ENCODE data around the gene SMG6. TPM values are rescaled to one million over a fixed set of nuclear protein-coding genes. Genes with fewer than 3 reads are reported as not detected.
A peak's percentile ranks its signal among the peaks of the same experiment; 100 is the strongest.

SMG6 gene
- total and polyA plus RNA-seq, 2 donors (not counting 1 experiment from before 2014, with no cell fraction given) = 10.6 to 35.5 TPM

DNA sequence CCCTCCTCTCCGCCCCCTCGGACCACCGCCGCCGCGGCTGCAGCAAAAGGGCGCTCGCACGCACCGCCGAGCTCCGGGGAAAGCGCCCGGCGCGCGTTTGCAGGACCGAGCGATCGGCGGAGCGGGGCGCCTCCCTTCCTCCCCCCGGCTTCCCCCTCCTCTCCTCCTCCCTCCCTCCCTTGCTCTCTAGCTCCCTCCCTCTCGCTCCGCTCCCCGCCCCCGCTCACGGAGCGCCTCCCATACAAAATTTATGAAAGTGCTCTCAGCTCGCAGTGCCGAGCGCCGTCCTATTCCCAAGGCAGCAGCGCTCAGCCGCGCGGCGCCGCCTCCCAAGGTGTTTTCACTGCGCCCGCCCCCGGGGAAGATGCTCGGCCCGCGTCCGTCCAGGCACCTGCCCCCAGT lies 278.4 kb downstream of the SMG6 start, which contains the start of gene RTN4RL1:
TSS of gene RTN4RL1 (minus strand) at position 115 of the 402 bp plus-strand sequence. CDS start 469 bp downstream, outside the sequence.
- H3K27ac ChIP-seq (ENCODE audit: low read length in 2 of 2) = no peak within 1 kb of the TSS
- peak within 1 kb of the TSS; percentile 67 for H3K9ac ChIP-seq (ENCODE audit: low read length)
- Mint-ChIP-seq H3K4me1 (peaks cover 27% of the 10 kb centered on the region), H3K9me3 (ENCODE audit: insufficient read depth) (no peaks in the 10 kb centered on the region), H3K27ac (no peak within 1 kb of the TSS), H3K4me3 (peak within 1 kb of the TSS; percentile 85), H3K27me3 (peaks cover 36% of the 10 kb centered on the region)
- peaks cover 0 to 61% (median 23%) of the 10 kb centered on the region in 4 experiments for H3K27me3 ChIP-seq (replicated peaks in 1 of 4; ENCODE audit: control extremely low read depth in 1 of 4, control insufficient read depth in 3 of 4, insufficient read depth in 4 of 4, low read length in 3 of 4)
- peak within 1 kb of the TSS in 4 of 5 experiments; percentile 24 to 68 (median 54) for H3K4me3 ChIP-seq (ENCODE audit: control extremely low read depth in 1 of 5, extremely low read depth in 1 of 5, insufficient read depth in 1 of 5, low read depth in 2 of 5, low read length in 4 of 5)
- H3K36me3 ChIP-seq (replicated peaks in 1 of 2; ENCODE audit: control extremely low read depth in 1 of 2, control insufficient read depth in 1 of 2, extremely low read depth in 1 of 2, insufficient read depth in 2 of 2, low read length in 1 of 2) = no peaks in the 10 kb centered on the region
- POLR2A ChIA-PET = interaction anchor here (0.6 to 0.7 kb wide), 2 partner anchors 13 to 700 kb away, joined by 3 to 4 read pairs; no protein-coding TSS in a partner anchor
- H4K20me1 ChIP-seq (ENCODE audit: control insufficient read depth, insufficient read depth, low read length, poor library complexity, severe bottlenecking) = peaks cover 8% of the 10 kb centered on the region
- peak; percentile 24 for TF ChIP-seq EZH2 (IDR thresholded peaks at IDR 0.05; ENCODE audit: borderline replicate concordance, insufficient read depth, low read depth, low read length, poor library complexity, severe bottlenecking)
- TF ChIP-seq, protein P1, sequence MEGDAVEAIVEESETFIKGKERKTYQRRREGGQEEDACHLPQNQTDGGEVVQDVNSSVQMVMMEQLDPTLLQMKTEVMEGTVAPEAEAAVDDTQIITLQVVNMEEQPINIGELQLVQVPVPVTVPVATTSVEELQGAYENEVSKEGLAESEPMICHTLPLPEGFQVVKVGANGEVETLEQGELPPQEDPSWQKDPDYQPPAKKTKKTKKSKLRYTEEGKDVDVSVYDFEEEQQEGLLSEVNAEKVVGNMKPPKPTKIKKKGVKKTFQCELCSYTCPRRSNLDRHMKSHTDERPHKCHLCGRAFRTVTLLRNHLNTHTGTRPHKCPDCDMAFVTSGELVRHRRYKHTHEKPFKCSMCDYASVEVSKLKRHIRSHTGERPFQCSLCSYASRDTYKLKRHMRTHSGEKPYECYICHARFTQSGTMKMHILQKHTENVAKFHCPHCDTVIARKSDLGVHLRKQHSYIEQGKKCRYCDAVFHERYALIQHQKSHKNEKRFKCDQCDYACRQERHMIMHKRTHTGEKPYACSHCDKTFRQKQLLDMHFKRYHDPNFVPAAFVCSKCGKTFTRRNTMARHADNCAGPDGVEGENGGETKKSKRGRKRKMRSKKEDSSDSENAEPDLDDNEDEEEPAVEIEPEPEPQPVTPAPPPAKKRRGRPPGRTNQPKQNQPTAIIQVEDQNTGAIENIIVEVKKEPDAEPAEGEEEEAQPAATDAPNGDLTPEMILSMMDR (IDR thresholded peaks at IDR 0.05) = no peak
- intact Hi-C loops (cut with micrococcal nuclease) = loop anchor here (2.0 kb wide), 1 partner anchor 16 kb away; no protein-coding TSS in a partner anchor
- H3K4me2 ChIP-seq (replicated peaks; ENCODE audit: low read depth, low read length, poor library complexity, severe bottlenecking) = peak within 1 kb of the TSS; percentile 96
- WGBS (ENCODE audit: insufficient coverage) = under 1% methylated on average over 42 of the region's 47 CpGs
- DNase-seq (peak; percentile 78), ATAC-seq (ENCODE audit: low read depth) (peak; percentile 32)
- H3K4me1 ChIP-seq (ENCODE audit: control insufficient read depth in 2 of 2, insufficient read depth in 2 of 2, low read length in 2 of 2) = peaks cover 39 to 40% of the 10 kb centered on the region in 2 donors
- H3K9me3 ChIP-seq (ENCODE audit: control extremely low read depth in 1 of 3, control insufficient read depth in 2 of 3, insufficient read depth in 1 of 3, low read length in 2 of 3) = peaks cover 0 to 17% (median 0%) of the 10 kb centered on the region in 3 donors
- H2AFZ ChIP-seq (ENCODE audit: insufficient read depth, low read depth, low read length, poor library complexity, severe bottlenecking) = peak within 1 kb of the TSS; percentile 71
- no peaks in the 10 kb centered on the region for H3K79me2 ChIP-seq (ENCODE audit: control insufficient read depth, insufficient read depth, low read length)
- CTCF ChIA-PET = interaction anchor here (0.6 to 1.7 kb wide), 5 partner anchors 29 to 342 kb away, joined by 3 to 6 read pairs (median 4); partner anchors contain the start of gene HIC1

All from B cell (primary cell).